ENCODE results near the gene LHX2.

- no peak for TF ChIP-seq CTCF (IDR thresholded peaks at IDR 0.05 in 8 of 11, conservative IDR thresholded peaks at IDR 0.05 in 3 of 11)
- TF ChIP-seq POLR2AphosphoS5 (IDR thresholded peaks at IDR 0.05) = no peak
- TF ChIP-seq POLR2A (IDR thresholded peaks at IDR 0.05) = no peak
Measured at GRCh38 chr9:124024107-124024506, 12.5 kb downstream of the LHX2 start.
